H1 (cell line): ENCODE results near the gene ECI1.

Experiments
- CTCF ChIP-seq, 3 experiments: IDR thresholded peaks; 1 replicate in 2 of 3; 2 replicates in 1 of 3; pipeline versions ENCODE4 v1.5.1 to v1.6.1; 2011; ENCODE audit warnings: low read length in 3 of 3, mild to moderate bottlenecking in 3 of 3, inconsistent platforms in 2 of 3, low read depth in 1 of 3, moderate library complexity in 1 of 3; ENCODE audit not compliant: insufficient read depth in 1 of 3; ENCODE audit errors: control extremely low read depth in 1 of 3
- EZH2 ChIP-seq: fragments of 200-600 bp; sonication (generic); IDR thresholded peaks from 2 replicates; pipeline ENCODE4 v1.7.1; 2012; ENCODE audit warnings: low read depth, mild to moderate bottlenecking, moderate library complexity, low read length, inconsistent platforms; ENCODE audit not compliant: severe bottlenecking
- GABPA ChIP-seq: IDR thresholded peaks from 2 replicates; pipeline ENCODE4 v1.6.1; 2011; ENCODE audit warnings: mild to moderate bottlenecking, low read length, moderate library complexity, borderline replicate concordance; ENCODE audit not compliant: insufficient read depth
- JUN ChIP-seq: IDR thresholded peaks from 2 replicates; pipeline ENCODE4 v1.6.1; 2011; ENCODE audit warnings: low read depth, mild to moderate bottlenecking, improper control_type of control experiment, low read length
- MAX ChIP-seq: IDR thresholded peaks from 2 replicates; pipeline ENCODE4 v1.6.1; 2012; ENCODE audit warnings: inconsistent platforms
- PHF8 ChIP-seq: fragments of 200-600 bp; sonication (generic); conservative IDR thresholded peaks from 2 replicates; pipeline ENCODE4 v1.7.1; 2012; ENCODE audit warnings: low read depth, mild to moderate bottlenecking, inconsistent platforms, low read length, moderate library complexity
- SIRT6 ChIP-seq: IDR thresholded peaks from one replicate; pipeline ENCODE4 v1.7.1; 2012; ENCODE audit warnings: low read length, inconsistent platforms
- SP2 ChIP-seq: IDR thresholded peaks from 2 replicates; pipeline ENCODE4 v1.6.1; 2012; ENCODE audit warnings: mild to moderate bottlenecking, low read length, inconsistent platforms

GRCh38 chr16:2285731-2286191 lies 34.4 kb upstream of the ECI1 start:
- TF ChIP-seq SIRT6 (no peak), MAX (no peak), PHF8 (no peak), JUN (no peak), CTCF (IDR thresholded peaks at IDR 0.05; ENCODE audit: control extremely low read depth in 1 of 3, insufficient read depth in 1 of 3, low read depth in 1 of 3, low read length in 3 of 3) (no peak), GABPA (no peak), SP2 (no peak), EZH2 (no peak)
